IMR-90 (cell line): ENCODE data around the gene SERBP1. TPM values are rescaled to one million over a fixed set of nuclear protein-coding genes. Genes with fewer than 3 reads are reported as not detected.

Source experiments
- ATAC-seq: fragments of 200-7000 bp; cut with Tn5 transposase; 2 replicates; pipeline ENCODE4 v1.9.1; 2020; ENCODE audit warnings: low read depth, mild to moderate bottlenecking, moderate library complexity
- BruUV-seq: library from RNA; stranded (reverse); fragments of 400-500 nt; replicated peaks from 2 replicates; lab custom pipeline; 2021; lab: Mats Ljungman, UMichigan
- CTCF ChIA-PET: fragments of 300-600 bp; formaldehyde crosslinking; extraction: SDS; loops from one replicate; lab custom pipeline; 2021; ENCODE audit warnings: antibody characterized with exemption; lab: Yijun Ruan, JAX
- POLR2A ChIA-PET: fragments of 300-600 bp; sonication (Branson Sonifier 250); formaldehyde crosslinking; loops from one replicate; lab custom pipeline; 2022; ENCODE audit warnings: antibody characterized with exemption; ENCODE audit not compliant: unreplicated experiment; lab: Charles Lee
- DNase-seq: peaks from one replicate; pipeline ENCODE4 v3.0.0; 2013
- H2AFZ ChIP-seq: replicated peaks from 2 replicates; pipeline ENCODE3; 2013; ENCODE audit warnings: low read length, mild to moderate bottlenecking; ENCODE audit not compliant: poor library complexity
- H2AK5ac ChIP-seq: 2 replicates; pipeline ENCODE4 v1.6.1; 2013; ENCODE audit warnings: low read depth, low read length, inconsistent platforms
- H2AK9ac ChIP-seq: replicated peaks from 2 replicates; pipeline ENCODE3; 2013; ENCODE audit warnings: mild to moderate bottlenecking, low read depth, low read length, moderate library complexity; ENCODE audit not compliant: poor library complexity
- H2BK120ac ChIP-seq: 2 replicates; pipeline ENCODE4 v1.6.1; 2013; ENCODE audit warnings: low read depth, low read length, inconsistent platforms
- H2BK15ac ChIP-seq: 3 replicates; pipeline ENCODE4 v1.6.1; 2013; ENCODE audit warnings: low read depth, low read length, inconsistent platforms
- H2BK20ac ChIP-seq: 2 replicates; pipeline ENCODE4 v1.6.1; 2013; ENCODE audit warnings: low read depth, mild to moderate bottlenecking, inconsistent platforms, low read length, moderate library complexity
- H2BK5ac ChIP-seq: 2 replicates; pipeline ENCODE4 v1.6.1; 2013; ENCODE audit warnings: mild to moderate bottlenecking, low read depth, low read length, inconsistent platforms; ENCODE audit not compliant: poor library complexity, severe bottlenecking
- H3K14ac ChIP-seq: replicated peaks from 2 replicates; pipeline ENCODE4 v1.6.1; 2013; ENCODE audit warnings: low read depth, low read length, inconsistent platforms
- H3K18ac ChIP-seq: 2 replicates; pipeline ENCODE4 v1.6.1; 2013; ENCODE audit warnings: low read depth, low read length, control low read depth
- H3K23ac ChIP-seq: 2 replicates; pipeline ENCODE4 v1.6.1; 2013; ENCODE audit warnings: low read depth, low read length, inconsistent platforms
- H3K27ac ChIP-seq: 2 replicates; pipeline ENCODE4 v1.5.1; 2013; ENCODE audit warnings: mild to moderate bottlenecking, control low read depth, low read length; ENCODE audit not compliant: insufficient read depth
- H3K27me3 ChIP-seq: 2 replicates; pipeline ENCODE4 v1.6.1; 2013; ENCODE audit warnings: low read length; ENCODE audit not compliant: control insufficient read depth, insufficient read depth
- H3K36me3 ChIP-seq: 2 replicates; pipeline ENCODE4 v1.6.1; 2013; ENCODE audit warnings: low read length, mixed read lengths; ENCODE audit not compliant: control insufficient read depth, insufficient read depth
- H3K4ac ChIP-seq: 2 replicates; pipeline ENCODE4 v1.6.1; 2013; ENCODE audit warnings: low read depth, low read length, inconsistent platforms
- H3K4me1 ChIP-seq: 2 replicates; pipeline ENCODE4 v1.6.1; 2013; ENCODE audit warnings: low read length, mixed read lengths; ENCODE audit not compliant: control insufficient read depth, insufficient read depth
- H3K4me2 ChIP-seq: 2 replicates; pipeline ENCODE4 v1.6.1; 2013; ENCODE audit warnings: low read depth, mild to moderate bottlenecking, control low read depth, low read length, moderate library complexity
- H3K4me3 ChIP-seq: 2 replicates; pipeline ENCODE4 v1.5.1; 2013; ENCODE audit warnings: low read depth, mild to moderate bottlenecking, control low read depth, low read length, moderate library complexity; ENCODE audit not compliant: insufficient read depth
- H3K56ac ChIP-seq: 2 replicates; pipeline ENCODE4 v1.6.1; 2013; ENCODE audit warnings: low read length, inconsistent platforms; ENCODE audit not compliant: insufficient read depth; ENCODE audit errors: extremely low read depth
- H3K79me1 ChIP-seq, 2 experiments: 2 replicates each; pipeline ENCODE4 v1.6.1; 2013; ENCODE audit warnings: low read length in 2 of 2, inconsistent platforms in 1 of 2, low read depth in 1 of 2
- H3K9ac ChIP-seq: 2 replicates; pipeline ENCODE4 v1.6.1; 2013; ENCODE audit warnings: low read depth, low read length, control low read depth
- H3K9me1 ChIP-seq: 2 replicates; pipeline ENCODE4 v1.6.1; 2013; ENCODE audit warnings: low read length, inconsistent platforms; ENCODE audit not compliant: insufficient read depth
- H3K9me3 ChIP-seq: 2 replicates; pipeline ENCODE4 v1.6.1; 2013; ENCODE audit warnings: low read length; ENCODE audit not compliant: control insufficient read depth, insufficient read depth
- H4K20me1 ChIP-seq: 2 replicates; pipeline ENCODE4 v1.6.1; 2013; ENCODE audit warnings: low read length, inconsistent platforms; ENCODE audit not compliant: insufficient read depth
- H4K5ac ChIP-seq: 2 replicates; pipeline ENCODE4 v1.6.1; 2013; ENCODE audit warnings: mild to moderate bottlenecking, low read depth, low read length, control low read depth
- H4K8ac ChIP-seq, 2 experiments: 2 replicates each; pipeline ENCODE4 v1.6.1; 2013; ENCODE audit warnings: low read depth in 2 of 2, low read length in 2 of 2, control low read depth in 1 of 2, inconsistent platforms in 1 of 2
- H4K91ac ChIP-seq: 2 replicates; pipeline ENCODE4 v1.6.1; 2013; ENCODE audit warnings: low read depth, low read length, inconsistent platforms; ENCODE audit not compliant: insufficient read depth
- BHLHE40 ChIP-seq: fragments of 150-350 bp; IDR thresholded peaks from 2 replicates; pipeline ENCODE4 v1.6.1; 2016; ENCODE audit warnings: mild to moderate bottlenecking, low read depth, low read length
- CEBPB ChIP-seq: IDR thresholded peaks from 2 replicates; pipeline ENCODE4 v1.6.1; 2012; ENCODE audit warnings: low read depth, low read length, improper control_type of control experiment
- CHD1 ChIP-seq: IDR thresholded peaks from 2 replicates; pipeline ENCODE4 v1.6.1; 2012; ENCODE audit warnings: low read depth, low read length, improper control_type of control experiment
- FOS ChIP-seq: fragments of 150-350 bp; IDR thresholded peaks from 2 replicates; pipeline ENCODE4 v1.6.1; 2016; ENCODE audit warnings: low read depth, low read length
- MAFK ChIP-seq: IDR thresholded peaks from 2 replicates; pipeline ENCODE4 v1.6.1; 2012; ENCODE audit warnings: low read depth, low read length, improper control_type of control experiment
- MAZ ChIP-seq: IDR thresholded peaks from 2 replicates; pipeline ENCODE4 v1.6.1; 2012; ENCODE audit warnings: low read depth, mild to moderate bottlenecking, low read length, improper control_type of control experiment, moderate library complexity, borderline replicate concordance
- MXI1 ChIP-seq: IDR thresholded peaks from 2 replicates; pipeline ENCODE4 v1.6.1; 2012; ENCODE audit warnings: low read depth, mild to moderate bottlenecking, low read length, moderate library complexity, borderline replicate concordance
- NFE2L2 ChIP-seq: fragments of 150-350 bp; IDR thresholded peaks from 2 replicates; pipeline ENCODE4 v1.6.1; 2016; ENCODE audit warnings: low read depth, mild to moderate bottlenecking, low read length
- POLR2A ChIP-seq: IDR thresholded peaks from 2 replicates; pipeline ENCODE4 v1.6.1; 2012; ENCODE audit warnings: mild to moderate bottlenecking, low read depth, low read length
- RAD21 ChIP-seq: IDR thresholded peaks from 2 replicates; pipeline ENCODE4 v1.6.1; 2012; ENCODE audit warnings: low read length, improper control_type of control experiment
- RCOR1 ChIP-seq: IDR thresholded peaks from 2 replicates; pipeline ENCODE4 v1.6.1; 2012; ENCODE audit warnings: mild to moderate bottlenecking, low read length, improper control_type of control experiment; ENCODE audit not compliant: insufficient replicate concordance
- RFX5 ChIP-seq: IDR thresholded peaks from 2 replicates; pipeline ENCODE4 v1.8.0; 2012; ENCODE audit warnings: low read depth, mild to moderate bottlenecking, low read length, moderate library complexity
- SMC3 ChIP-seq: fragments of 150-350 bp; IDR thresholded peaks from 2 replicates; pipeline ENCODE4 v1.6.1; 2016; ENCODE audit warnings: low read depth, mild to moderate bottlenecking, antibody characterized with exemption, low read length, moderate library complexity
- WGBS, 2 experiments: methylation state at CpG; one replicate each; pipeline versions ENCODE4 v1.1.5 to v1.1.7; 2013; ENCODE audit warnings: missing lambda C conversion rate in 2 of 2; ENCODE audit not compliant: insufficient read length in 1 of 2; ENCODE audit errors: extremely low coverage in 2 of 2; 5-methylcytosine and 5-hydroxymethylcytosine counted together
- dilution Hi-C: fragments of 300-500 bp; cut with HindIII; formaldehyde crosslinking; loops from one replicate; pipeline ENCODE4 v1.14.3; 2018; ENCODE audit warnings: low sequenced_read_pairs; ENCODE audit not compliant: unreplicated experiment
- in situ Hi-C: fragments of 300-500 bp; cut with MboI; formaldehyde crosslinking; loops from 3 replicates; pipeline ENCODE4 v1.14.3; 2019; ENCODE audit warnings: low sequenced_read_pairs, inconsistent platforms, mixed read lengths
- intact Hi-C: fragments of 100-400 bp; cut with micrococcal nuclease; formaldehyde crosslinking; loops from 2 replicates; pipeline ENCODE4 v1.10.0; 2022
- polyA plus RNA-seq, 3 experiments: library from polyadenylated mRNA; depleted of rRNA; stranded (reverse); fragments of >200 nt; gene quantifications; 2 replicates each; pipeline ENCODE4 v1.2.3, GENCODE V29; 2012; ENCODE audit warnings: low replicate concordance in 1 of 3
- total RNA-seq: library from RNA; depleted of rRNA; stranded (reverse); fragments of >200 nt; gene quantifications from 2 replicates; pipeline ENCODE4 v1.2.3, GENCODE V29; 2012
- TF ChIP-seq, protein P1 (sequence below): conservative IDR thresholded peaks from 2 replicates; pipeline ENCODE4 v1.5.1; 2012; ENCODE audit warnings: mild to moderate bottlenecking, low read depth, low read length, improper control_type of control experiment
- TF ChIP-seq, protein P2 (sequence below): fragments of 150-350 bp; IDR thresholded peaks from 2 replicates; pipeline ENCODE4 v1.6.1; 2017; ENCODE audit warnings: mild to moderate bottlenecking, antibody characterized with exemption, low read length, low read depth
- TF ChIP-seq, protein P3 (sequence below): fragments of 150-350 bp; IDR thresholded peaks from 2 replicates; pipeline ENCODE4 v1.6.1; 2016; ENCODE audit warnings: low read depth, mild to moderate bottlenecking, low read length, moderate library complexity, borderline replicate concordance

SERBP1 gene
- total and polyA plus RNA-seq, 2 of the 4 experiments (the other 2 are of a cell fraction): 94.1 to 153 TPM

DNA sequence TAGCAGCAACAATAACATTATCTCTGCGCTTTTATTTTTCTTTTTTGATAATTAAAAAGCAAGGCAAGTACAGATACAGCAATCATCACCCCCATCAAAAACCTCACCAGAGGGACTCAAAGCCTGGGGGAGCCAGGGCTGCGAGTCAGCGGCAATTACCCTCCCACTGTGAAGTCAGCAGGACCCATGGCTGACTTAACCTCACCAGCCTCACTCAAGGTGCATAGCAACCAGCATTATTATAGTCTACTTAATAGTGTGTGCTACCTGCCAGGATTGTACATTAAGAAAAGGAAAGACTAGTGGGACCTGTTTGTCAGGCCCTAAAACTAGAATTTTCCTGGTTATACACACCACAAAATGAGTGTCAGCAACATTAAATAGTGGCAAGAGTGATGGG is 28.9 kb upstream of the SERBP1 start:
- no peak for ATAC-seq
- Histone ChIP-seq H2BK5ac (no peak overlapping the region), H2AK9ac (no peak overlapping the region), H3K56ac (no peak overlapping the region), H3K9me3 (no peaks in the 10 kb centered on the region), H2AK5ac (no peak overlapping the region), H4K91ac (no peak overlapping the region), H3K9ac (no peak overlapping the region), H3K79me1 (no peaks in the 10 kb centered on the region), H3K18ac (no peak overlapping the region), H4K8ac (no peak overlapping the region), H3K4me1 (no peaks in the 10 kb centered on the region; the same call in 1 of the 2 replicates), H3K23ac (no peak overlapping the region), H3K27ac (no peak overlapping the region), H3K9me1 (no peaks in the 10 kb centered on the region), H4K20me1 (no peaks in the 10 kb centered on the region), H3K27me3 (peaks cover 26% of the 10 kb centered on the region), H2BK120ac (no peak overlapping the region), H2BK20ac (no peak overlapping the region), H4K5ac (no peak overlapping the region), H3K4me2 (no peak overlapping the region), H3K4ac (no peak overlapping the region), H3K14ac (no peak overlapping the region), H3K36me3 (no peaks in the 10 kb centered on the region), H2BK15ac (no peak overlapping the region), H3K4me3 (no peak overlapping the region), H2AFZ (no peak overlapping the region)
- BruUV-seq: no TSS peak
- dilution Hi-C loops (no loop called here), in situ Hi-C loops (no loop called here), intact Hi-C loops (no loop called here)
- TF ChIP-seq POLR2A: no peak
- TF ChIP-seq BHLHE40: no peak
- TF ChIP-seq FOS: no peak
- TF ChIP-seq RFX5: no peak
- TF ChIP-seq, protein P1, sequence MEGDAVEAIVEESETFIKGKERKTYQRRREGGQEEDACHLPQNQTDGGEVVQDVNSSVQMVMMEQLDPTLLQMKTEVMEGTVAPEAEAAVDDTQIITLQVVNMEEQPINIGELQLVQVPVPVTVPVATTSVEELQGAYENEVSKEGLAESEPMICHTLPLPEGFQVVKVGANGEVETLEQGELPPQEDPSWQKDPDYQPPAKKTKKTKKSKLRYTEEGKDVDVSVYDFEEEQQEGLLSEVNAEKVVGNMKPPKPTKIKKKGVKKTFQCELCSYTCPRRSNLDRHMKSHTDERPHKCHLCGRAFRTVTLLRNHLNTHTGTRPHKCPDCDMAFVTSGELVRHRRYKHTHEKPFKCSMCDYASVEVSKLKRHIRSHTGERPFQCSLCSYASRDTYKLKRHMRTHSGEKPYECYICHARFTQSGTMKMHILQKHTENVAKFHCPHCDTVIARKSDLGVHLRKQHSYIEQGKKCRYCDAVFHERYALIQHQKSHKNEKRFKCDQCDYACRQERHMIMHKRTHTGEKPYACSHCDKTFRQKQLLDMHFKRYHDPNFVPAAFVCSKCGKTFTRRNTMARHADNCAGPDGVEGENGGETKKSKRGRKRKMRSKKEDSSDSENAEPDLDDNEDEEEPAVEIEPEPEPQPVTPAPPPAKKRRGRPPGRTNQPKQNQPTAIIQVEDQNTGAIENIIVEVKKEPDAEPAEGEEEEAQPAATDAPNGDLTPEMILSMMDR: no peak
- TF ChIP-seq CEBPB: no peak
- no peak for TF ChIP-seq RCOR1
- no peak for TF ChIP-seq MAFK
- TF ChIP-seq SMC3: no peak
- no peak for TF ChIP-seq CHD1
- no peak for TF ChIP-seq RAD21
- no peak for TF ChIP-seq MXI1
- TF ChIP-seq MAZ: no peak
- no peak for TF ChIP-seq NFE2L2
- TF ChIP-seq, protein P2, sequence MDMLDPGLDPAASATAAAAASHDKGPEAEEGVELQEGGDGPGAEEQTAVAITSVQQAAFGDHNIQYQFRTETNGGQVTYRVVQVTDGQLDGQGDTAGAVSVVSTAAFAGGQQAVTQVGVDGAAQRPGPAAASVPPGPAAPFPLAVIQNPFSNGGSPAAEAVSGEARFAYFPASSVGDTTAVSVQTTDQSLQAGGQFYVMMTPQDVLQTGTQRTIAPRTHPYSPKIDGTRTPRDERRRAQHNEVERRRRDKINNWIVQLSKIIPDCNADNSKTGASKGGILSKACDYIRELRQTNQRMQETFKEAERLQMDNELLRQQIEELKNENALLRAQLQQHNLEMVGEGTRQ: no peak
- TF ChIP-seq, protein P3, sequence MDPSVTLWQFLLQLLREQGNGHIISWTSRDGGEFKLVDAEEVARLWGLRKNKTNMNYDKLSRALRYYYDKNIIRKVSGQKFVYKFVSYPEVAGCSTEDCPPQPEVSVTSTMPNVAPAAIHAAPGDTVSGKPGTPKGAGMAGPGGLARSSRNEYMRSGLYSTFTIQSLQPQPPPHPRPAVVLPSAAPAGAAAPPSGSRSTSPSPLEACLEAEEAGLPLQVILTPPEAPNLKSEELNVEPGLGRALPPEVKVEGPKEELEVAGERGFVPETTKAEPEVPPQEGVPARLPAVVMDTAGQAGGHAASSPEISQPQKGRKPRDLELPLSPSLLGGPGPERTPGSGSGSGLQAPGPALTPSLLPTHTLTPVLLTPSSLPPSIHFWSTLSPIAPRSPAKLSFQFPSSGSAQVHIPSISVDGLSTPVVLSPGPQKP: no peak
- WGBS, 2 experiments: no CpG with 5 or more reads among the region's 3 CpGs
- ChIA-PET CTCF (no interaction called here), POLR2A (no interaction called here)
- no peak for DNase-seq
